SHP77 (cell line): ENCODE measurements around the gene BCL11B.

Source experiments
- DNase-seq, 2 experiments: peaks; one replicate each; lab custom pipeline; 2025; lab: John Stamatoyannopoulos, UW

Gene BCL11B

GRCh38 chr14:99224116-99224910 is 47.7 kb downstream of the BCL11B start:
- no peak for DNase-seq

GRCh38 chr14:99221445-99221844 is 50.6 kb downstream of the BCL11B start:
- DNase-seq: no peak

GRCh38 chr14:99217066-99217955 is 54.7 kb downstream of the BCL11B start:
- no peak for DNase-seq

- no peak for DNase-seq
Measured at GRCh38 chr14:99216191-99216590, 55.8 kb downstream of the BCL11B start.

- DNase-seq: no peak
Measured at GRCh38 chr14:99215277-99215676, 56.7 kb downstream of the BCL11B start.

GRCh38 chr14:99214701-99215100 is 57.3 kb downstream of the BCL11B start:
- no peak for DNase-seq

GRCh38 chr14:99213527-99213971 is 58.4 kb downstream of the BCL11B start:
- no peak for DNase-seq

GRCh38 chr14:99213101-99213500 is 58.9 kb downstream of the BCL11B start:
- no peak for DNase-seq

- DNase-seq: no peak
Measured at GRCh38 chr14:99212646-99213045, 59.4 kb downstream of the BCL11B start.

- no peak for DNase-seq
Measured at GRCh38 chr14:99212199-99212598, 59.8 kb downstream of the BCL11B start.

GRCh38 chr14:99211410-99211809 is 60.6 kb downstream of the BCL11B start:
- DNase-seq: no peak

GRCh38 chr14:99210333-99210732 is 61.7 kb downstream of the BCL11B start:
- no peak for DNase-seq

- no peak for DNase-seq
Measured at GRCh38 chr14:99209409-99209808, 62.6 kb downstream of the BCL11B start.

- DNase-seq: no peak
Measured at GRCh38 chr14:99208318-99208717, 63.7 kb downstream of the BCL11B start.

GRCh38 chr14:99207456-99207855 is 64.5 kb downstream of the BCL11B start:
- no peak for DNase-seq

- DNase-seq: no peak
Measured at GRCh38 chr14:99206090-99206489, 65.9 kb downstream of the BCL11B start.

- DNase-seq: no peak
Measured at GRCh38 chr14:99205086-99205688, 66.8 kb downstream of the BCL11B start.

GRCh38 chr14:99203801-99204200 is 68.2 kb downstream of the BCL11B start:
- no peak for DNase-seq

GRCh38 chr14:99203080-99203479 is 68.9 kb downstream of the BCL11B start:
- no peak for DNase-seq

- no peak for DNase-seq
Measured at GRCh38 chr14:99202516-99202915, 69.5 kb downstream of the BCL11B start.

GRCh38 chr14:99201351-99202073 is 70.5 kb downstream of the BCL11B start:
- no peak for DNase-seq

- no peak for DNase-seq
Measured at GRCh38 chr14:99200654-99201005, 71.4 kb downstream of the BCL11B start.
